SHP77 treated with DMSO at 0.1 percent for 48 hours (cell line): ENCODE measurements around the gene RAB3GAP1.
"Not testable (repeated sequence)": the region's sequence is repeated elsewhere in the genome, so short reads cannot be mapped to it uniquely, and the experiment has no call there.

Experiments used
- DNase-seq: peaks from one replicate; lab custom pipeline; 2025; lab: John Stamatoyannopoulos, UW

The RAB3GAP1 gene

GRCh38 chr2:135105513-135106316 is 53.6 kb downstream of the RAB3GAP1 start:
- not testable (repeated sequence) for DNase-seq

- no peak for DNase-seq
These were observed 61.2 kb downstream of the RAB3GAP1 start for GRCh38 chr2:135113322-135113721.

GRCh38 chr2:135119582-135119981 is 67.5 kb downstream of the RAB3GAP1 start:
- DNase-seq, result no peak

GRCh38 chr2:135121016-135121657 is 69.0 kb downstream of the RAB3GAP1 start:
- no peak for DNase-seq

GRCh38 chr2:135121658-135122039 is 69.6 kb downstream of the RAB3GAP1 start:
- DNase-seq, result not testable (repeated sequence)

GRCh38 chr2:135124924-135125886 is 73.1 kb downstream of the RAB3GAP1 start:
- no peak for DNase-seq

- no peak for DNase-seq
These were observed 73.8 kb downstream of the RAB3GAP1 start for GRCh38 chr2:135125940-135126339.

- no peak for DNase-seq
These were observed 78.7 kb downstream of the RAB3GAP1 start for GRCh38 chr2:135130751-135131150.

- no peak for DNase-seq
These were observed 80.2 kb downstream of the RAB3GAP1 start for GRCh38 chr2:135132314-135132713.

- no peak for DNase-seq
These were observed 88.5 kb downstream of the RAB3GAP1 start for GRCh38 chr2:135140606-135141005.

GRCh38 chr2:135142323-135142722 is 90.2 kb downstream of the RAB3GAP1 start:
- no peak for DNase-seq

- DNase-seq, result no peak
These were observed 92.3 kb downstream of the RAB3GAP1 start for GRCh38 chr2:135144343-135144742.

GRCh38 chr2:135149251-135149650 is 97.2 kb downstream of the RAB3GAP1 start:
- no peak for DNase-seq

GRCh38 chr2:135150725-135151124 is 98.6 kb downstream of the RAB3GAP1 start:
- DNase-seq, result no peak

GRCh38 chr2:135151615-135152014 is 99.5 kb downstream of the RAB3GAP1 start:
- DNase-seq, result no peak

- DNase-seq, result no peak
These were observed 100.3 kb downstream of the RAB3GAP1 start for GRCh38 chr2:135152361-135152760.

- no peak for DNase-seq
These were observed 102.9 kb downstream of the RAB3GAP1 start for GRCh38 chr2:135154962-135155361.

- no peak for DNase-seq
These were observed 105.8 kb downstream of the RAB3GAP1 start for GRCh38 chr2:135157856-135158255.

GRCh38 chr2:135159191-135159590 is 107.1 kb downstream of the RAB3GAP1 start:
- no peak for DNase-seq

- no peak for DNase-seq
These were observed 110.3 kb downstream of the RAB3GAP1 start for GRCh38 chr2:135162377-135162776.

GRCh38 chr2:135162786-135163185 is 110.7 kb downstream of the RAB3GAP1 start:
- no peak for DNase-seq

GRCh38 chr2:135163306-135163705 is 111.2 kb downstream of the RAB3GAP1 start:
- no peak for DNase-seq
